K562 (cell line): ENCODE measurements around the gene NRP2. TPM values are rescaled to one million over a fixed set of nuclear protein-coding genes. Genes with fewer than 3 reads are reported as not detected.

Source experiments
- ATAC-seq: fragments of 200-7000 bp; cut with Tn5 transposase; 3 replicates; pipeline ENCODE4 v1.9.1; 2020; ENCODE audit warnings: moderate library complexity
- BruUV-seq: library from RNA; stranded (reverse); fragments of 400-500 nt; replicated peaks from 2 replicates; lab custom pipeline; 2021; lab: Mats Ljungman, UMichigan
- CTCF ChIA-PET: fragments of 300-600 bp; formaldehyde crosslinking; extraction: SDS; loops from one replicate; lab custom pipeline; 2021; ENCODE audit warnings: low intra/inter-chr PET ratio; lab: Yijun Ruan, JAX
- POLR2A ChIA-PET: fragments of 300-600, 350-650 bp; sonication (Branson Sonifier 250); formaldehyde crosslinking; extraction: SDS; loops from one replicate; lab custom pipeline; 2021; ENCODE audit warnings: antibody characterized with exemption, inconsistent platforms; lab: Yijun Ruan, JAX
- DNase-seq, 4 experiments: peaks; one replicate each; pipeline versions ENCODE4 v3.0.0 to v3.0.0-alpha.2; 2011 to 2018; ENCODE audit warnings: low spot score in 3 of 4, mixed read lengths in 3 of 4; ENCODE audit errors: extremely low read depth in 1 of 4
- FAIRE-seq: peaks from 2 replicates; lab custom pipeline; 2011; peaks lifted over from hg19 to GRCh38; lab: Jason Lieb, UNC
- H2AFZ ChIP-seq: 2 replicates; pipeline ENCODE4 v1.6.0; 2011; ENCODE audit warnings: low read depth, low read length, control low read depth, inconsistent platforms
- H3K27ac ChIP-seq: fragments of 200-600 bp; 3 replicates; pipeline ENCODE4 v1.8.0; 2011; ENCODE audit warnings: low read depth, mild to moderate bottlenecking, control low read depth, inconsistent platforms, low read length, moderate library complexity, mixed read lengths; ENCODE audit errors: extremely low read depth
- H3K27me3 ChIP-seq, 2 experiments: fragments of 300-600 bp in 1 of 2; 2 replicates in 1 of 2; 3 replicates in 1 of 2; pipeline versions ENCODE4 v1.6.0 to v1.8.0; 2011; ENCODE audit warnings: inconsistent platforms in 2 of 2, low read length in 2 of 2, mild to moderate bottlenecking in 1 of 2, mixed read lengths in 1 of 2, moderate library complexity in 1 of 2; ENCODE audit not compliant: control insufficient read depth in 2 of 2, insufficient read depth in 2 of 2
- H3K36me3 ChIP-seq: fragments of 300-600 bp; 3 replicates; pipeline ENCODE4 v1.8.0; 2011; ENCODE audit warnings: mild to moderate bottlenecking, low read length, inconsistent platforms; ENCODE audit not compliant: control insufficient read depth, insufficient read depth
- H3K4me1 ChIP-seq, 2 experiments: fragments of 200-600 bp in 1 of 2; replicated peaks in 1 of 2; 2 replicates in 1 of 2; 3 replicates in 1 of 2; pipeline versions ENCODE4 v1.5.1 to v1.8.0; 2011; ENCODE audit warnings: inconsistent platforms in 2 of 2, low read length in 2 of 2, mild to moderate bottlenecking in 1 of 2, mixed read lengths in 1 of 2, moderate library complexity in 1 of 2; ENCODE audit not compliant: control insufficient read depth in 2 of 2, insufficient read depth in 2 of 2
- H3K4me2 ChIP-seq: 2 replicates; pipeline ENCODE4 v1.6.1; 2011; ENCODE audit warnings: low read length, control low read depth, inconsistent platforms, mixed read lengths; ENCODE audit not compliant: insufficient read depth
- H3K4me3 ChIP-seq: fragments of 200-600 bp; sonication (generic), shearing (Covaris generic); 2 replicates; pipeline ENCODE4 v1.5.1; 2016; ENCODE audit warnings: control low read depth, inconsistent platforms
- H3K79me2 ChIP-seq: fragments of 200-600 bp; 3 replicates; pipeline ENCODE4 v1.8.0; 2011; ENCODE audit warnings: low read length, inconsistent platforms; ENCODE audit not compliant: control insufficient read depth, insufficient read depth
- H3K9ac ChIP-seq, 2 experiments: 2 replicates each; pipeline versions ENCODE4 v1.6.0 to v1.6.1; 2011; ENCODE audit warnings: low read depth in 2 of 2, low read length in 2 of 2, control low read depth in 1 of 2, inconsistent platforms in 1 of 2, mild to moderate bottlenecking in 1 of 2, mixed read lengths in 1 of 2; ENCODE audit not compliant: insufficient read depth in 1 of 2
- H3K9me1 ChIP-seq: one replicate; pipeline ENCODE4 v1.6.0; 2011; ENCODE audit warnings: inconsistent platforms, mild to moderate bottlenecking, low read length, moderate library complexity; ENCODE audit not compliant: control insufficient read depth, insufficient read depth
- H3K9me3 ChIP-seq: replicated peaks from 2 replicates; pipeline ENCODE4 v1.5.1; 2011; ENCODE audit warnings: low read depth, low read length, inconsistent platforms; ENCODE audit not compliant: control insufficient read depth, insufficient read depth
- H4K20me1 ChIP-seq: replicated peaks from 2 replicates; pipeline ENCODE4 v1.6.1; 2011; ENCODE audit warnings: low read length, inconsistent platforms, mixed read lengths; ENCODE audit not compliant: control insufficient read depth, insufficient read depth
- BMI1 ChIP-seq: fragments of 150-350 bp; IDR thresholded peaks from 2 replicates; pipeline ENCODE4 v1.6.1; 2014; ENCODE audit warnings: low read length
- FOXJ2 ChIP-seq: fragments of 200-800 bp; sonication (Bioruptor generic); IDR thresholded peaks from 2 replicates; pipeline ENCODE4 v1.6.1; 2016; ENCODE audit warnings: missing genetic modification characterization, missing compliant biosample characterization
- FOXJ3 ChIP-seq: sonication (generic); formaldehyde crosslinking; IDR thresholded peaks from 2 replicates; pipeline ENCODE4 v1.4.0; 2020; ENCODE audit warnings: mild to moderate bottlenecking, missing genetic modification reagents
- GABPB2 ChIP-seq: fragments of 250-450 bp; sonication (Bioruptor Pico); conservative IDR thresholded peaks from 2 replicates; pipeline ENCODE4 v1.5.1; 2021; ENCODE audit warnings: mild to moderate bottlenecking
- ILK ChIP-seq: fragments of 450-650 bp; IDR thresholded peaks from 2 replicates; pipeline ENCODE4 v1.6.1; 2016; ENCODE audit warnings: missing genetic modification characterization, low read depth, mild to moderate bottlenecking, missing compliant biosample characterization, moderate library complexity, borderline replicate concordance
- PRMT5 ChIP-seq: sonication (generic); formaldehyde crosslinking; IDR thresholded peaks from 2 replicates; pipeline ENCODE4 v1.5.0; 2020; ENCODE audit warnings: missing genetic modification reagents
- PTTG1 ChIP-seq: fragments of 450-650 bp; IDR thresholded peaks from 2 replicates; pipeline ENCODE4 v1.6.1; 2016; ENCODE audit warnings: low read depth, mild to moderate bottlenecking, missing genetic modification characterization, missing compliant biosample characterization
- SMC3 ChIP-seq: conservative IDR thresholded peaks from 2 replicates; pipeline ENCODE4 v1.6.1; 2011; ENCODE audit warnings: low read depth, low read length, improper control_type of control experiment; ENCODE audit not compliant: insufficient read depth
- TEAD4 ChIP-seq, 2 experiments: sonication (generic) in 1 of 2; formaldehyde crosslinking in 1 of 2; IDR thresholded peaks; 2 replicates each; pipeline versions ENCODE4 v1.6.1 to v1.8.0; 2012 to 2022; ENCODE audit warnings: borderline replicate concordance in 1 of 2, inconsistent platforms in 1 of 2, low read length in 1 of 2, mild to moderate bottlenecking in 1 of 2, missing genetic modification reagents in 1 of 2
- ZNF274 ChIP-seq: IDR thresholded peaks from 2 replicates; pipeline ENCODE4 v1.6.1; 2011; ENCODE audit warnings: low read depth, mild to moderate bottlenecking, low read length, moderate library complexity, borderline replicate concordance
- WGBS: fragments of 100-300 bp; shearing (Covaris generic); methylation state at CpG from one replicate; pipeline ENCODE4 v1.1.6; 2016; ENCODE audit warnings: low coverage, mixed read lengths; ENCODE audit not compliant: insufficient coverage; ENCODE audit errors: missing lambda C conversion rate; 5-methylcytosine and 5-hydroxymethylcytosine counted together
- in situ Hi-C: fragments of 300-500 bp; cut with MboI; formaldehyde crosslinking; loops from 4 replicates; pipeline ENCODE4 v1.15.0; 2018; ENCODE audit warnings: inconsistent platforms, mixed read lengths
- intact Hi-C: fragments of 100-400 bp; cut with micrococcal nuclease; formaldehyde crosslinking; loops from 2 replicates; pipeline ENCODE4 v1.14.2; 2022
- polyA plus RNA-seq, 8 experiments: library from polyadenylated mRNA; depleted of rRNA in 4 of 8; stranded (reverse) in 5 of 8; unstranded in 3 of 8; fragments of >200 nt; fragmentation: Nextera tagmentation in 2 of 8; fragmentation: Illumina TruSeq in 1 of 8; extraction: Ambion mirVana in 2 of 8; extraction: Trizol in 1 of 8; gene quantifications; 2 replicates each; pipeline versions ENCODE4 v1.2.1 to v1.2.3, GENCODE V29; 2011 to 2014; ENCODE audit warnings: inconsistent platforms in 1 of 8, missing spikeins in 1 of 8
- total RNA-seq, 7 experiments: library from RNA; depleted of rRNA in 6 of 7; stranded (reverse); fragments of >200 nt in 6 of 7; fragmentation: Illumina TruSeq in 2 of 7; extraction: Trizol in 2 of 7; gene quantifications; 2 replicates each; pipeline versions ENCODE4 v1.2.1 to v1.2.3, GENCODE V29; 2011 to 2021; ENCODE audit warnings: low replicate concordance in 1 of 7
- TF ChIP-seq, protein P1 (sequence below), 2 experiments: fragments of 450-650 bp; formaldehyde crosslinking in 1 of 2; IDR thresholded peaks; 2 replicates each; pipeline versions ENCODE4 v1.4.0 to v1.6.1; 2014 to 2020; ENCODE audit warnings: mild to moderate bottlenecking in 2 of 2, borderline replicate concordance in 1 of 2, low read depth in 1 of 2

The NRP2 gene
- total and polyA plus RNA-seq, 9 of the 15 experiments (the other 6 are each of a cell fraction or from before 2014, with no cell fraction given): 0.05 to 0.31 (median 0.15) TPM; not detected in 5

DNA sequence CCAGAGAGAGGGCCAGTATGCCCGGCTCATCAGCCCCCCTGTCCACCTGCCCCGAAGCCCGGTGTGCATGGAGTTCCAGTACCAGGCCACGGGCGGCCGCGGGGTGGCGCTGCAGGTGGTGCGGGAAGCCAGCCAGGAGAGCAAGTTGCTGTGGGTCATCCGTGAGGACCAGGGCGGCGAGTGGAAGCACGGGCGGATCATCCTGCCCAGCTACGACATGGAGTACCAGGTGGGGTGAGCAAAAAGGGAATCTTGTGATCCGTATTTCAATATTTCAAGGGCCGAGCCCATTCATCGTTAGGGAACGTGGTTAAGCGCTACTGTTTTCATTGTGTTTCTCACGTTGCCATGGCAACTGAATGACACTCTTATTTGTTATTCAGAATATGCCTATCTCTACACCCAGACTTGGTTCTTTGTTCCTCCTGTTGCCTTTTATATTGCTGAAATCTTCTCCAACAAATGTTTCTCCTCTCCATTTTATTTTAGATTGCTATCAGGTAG is 81.5 kb downstream of the NRP2 start:
- Histone ChIP-seq H3K4me3 (no peak overlapping the region), H3K9me1 (no peaks in the 10 kb centered on the region), H3K79me2 (no peaks in the 10 kb centered on the region), H3K36me3 (no peaks in the 10 kb centered on the region), H3K9ac (no peak overlapping the region), H3K9me3 (no peaks in the 10 kb centered on the region), H3K4me1 (peaks cover 0 to 4% of the 10 kb centered on the region in 2 experiments; a peak in 4 of 5 replicates), H3K4me2 (peak overlapping the region; percentile 41; the same call in 1 of the 2 replicates), H2AFZ (0 out of 2 replicates have a peak overlapping the region, but pooled peaks have one; percentile 40), H4K20me1 (no peaks in the 10 kb centered on the region), H3K27ac (no peak overlapping the region), H3K27me3 (peaks cover 0 to 28% of the 10 kb centered on the region in 2 experiments; a peak in 3 of 5 replicates)
- intact Hi-C loops: loop anchor here (5.0 kb wide), 1 partner anchor 124 kb away; no protein-coding TSS in a partner anchor
- no TSS peak for BruUV-seq
- CTCF ChIA-PET: no interaction called here
- POLR2A ChIA-PET: no interaction called here
- FAIRE-seq (no peak), ATAC-seq (peak; percentile 94), DNase-seq (peak; percentile 53 to 71 (median 62))
- in situ Hi-C loops: no loop called here
- 3% methylated on average over 12 of the region's 21 CpGs for WGBS
- TF ChIP-seq BMI1 (0 out of 2 replicates have a peak, but pooled peaks have one; percentile 53), GABPB2 (CRISPR knock-in tag) (no peak), ILK (tag) (no peak), TEAD4 (IDR thresholded peaks at IDR 0.05; ENCODE audit: low read length) (0 out of 2 replicates have a peak, but pooled peaks have one; percentile 28), TEAD4 (CRISPR knock-in tag; IDR thresholded peaks at IDR 0.05; ENCODE audit: borderline replicate concordance) (no peak), FOXJ3 (CRISPR knock-in tag) (peak; percentile 79; the same call in 1 of the 2 replicates), ZNF274 (no peak), PTTG1 (tag) (no peak), SMC3 (peak; percentile 48), FOXJ2 (tag) (peak; percentile 95), PRMT5 (CRISPR knock-in tag) (no peak)
- TF ChIP-seq, protein P1, sequence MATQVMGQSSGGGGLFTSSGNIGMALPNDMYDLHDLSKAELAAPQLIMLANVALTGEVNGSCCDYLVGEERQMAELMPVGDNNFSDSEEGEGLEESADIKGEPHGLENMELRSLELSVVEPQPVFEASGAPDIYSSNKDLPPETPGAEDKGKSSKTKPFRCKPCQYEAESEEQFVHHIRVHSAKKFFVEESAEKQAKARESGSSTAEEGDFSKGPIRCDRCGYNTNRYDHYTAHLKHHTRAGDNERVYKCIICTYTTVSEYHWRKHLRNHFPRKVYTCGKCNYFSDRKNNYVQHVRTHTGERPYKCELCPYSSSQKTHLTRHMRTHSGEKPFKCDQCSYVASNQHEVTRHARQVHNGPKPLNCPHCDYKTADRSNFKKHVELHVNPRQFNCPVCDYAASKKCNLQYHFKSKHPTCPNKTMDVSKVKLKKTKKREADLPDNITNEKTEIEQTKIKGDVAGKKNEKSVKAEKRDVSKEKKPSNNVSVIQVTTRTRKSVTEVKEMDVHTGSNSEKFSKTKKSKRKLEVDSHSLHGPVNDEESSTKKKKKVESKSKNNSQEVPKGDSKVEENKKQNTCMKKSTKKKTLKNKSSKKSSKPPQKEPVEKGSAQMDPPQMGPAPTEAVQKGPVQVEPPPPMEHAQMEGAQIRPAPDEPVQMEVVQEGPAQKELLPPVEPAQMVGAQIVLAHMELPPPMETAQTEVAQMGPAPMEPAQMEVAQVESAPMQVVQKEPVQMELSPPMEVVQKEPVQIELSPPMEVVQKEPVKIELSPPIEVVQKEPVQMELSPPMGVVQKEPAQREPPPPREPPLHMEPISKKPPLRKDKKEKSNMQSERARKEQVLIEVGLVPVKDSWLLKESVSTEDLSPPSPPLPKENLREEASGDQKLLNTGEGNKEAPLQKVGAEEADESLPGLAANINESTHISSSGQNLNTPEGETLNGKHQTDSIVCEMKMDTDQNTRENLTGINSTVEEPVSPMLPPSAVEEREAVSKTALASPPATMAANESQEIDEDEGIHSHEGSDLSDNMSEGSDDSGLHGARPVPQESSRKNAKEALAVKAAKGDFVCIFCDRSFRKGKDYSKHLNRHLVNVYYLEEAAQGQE (IDR thresholded peaks at IDR 0.05; ENCODE audit: borderline replicate concordance): peak; percentile 11; the same call in 1 of the 2 replicates
- TF ChIP-seq, protein P1 (CRISPR knock-in tag; IDR thresholded peaks at IDR 0.05; ENCODE audit: low read depth): no peak
